Brain microvascular endothelial cell (primary cell): Measurements from ENCODE around the gene CCDC40.
"Not testable (repeated sequence)": the region's sequence is repeated elsewhere in the genome, so short reads cannot be mapped to it uniquely, and the experiment has no call there.

Source experiments
- DNase-seq: peaks from one replicate; pipeline ENCODE4 v3.0.0-alpha.2; 2020
- H3K27ac ChIP-seq: fragments of 250-450 bp; sonication (Bioruptor Pico); 2 replicates; pipeline ENCODE4 v1.5.1; 2020; ENCODE audit warnings: mild to moderate bottlenecking, moderate library complexity
- H3K27me3 ChIP-seq: fragments of 250-450 bp; sonication (Bioruptor Pico); replicated peaks from 2 replicates; pipeline ENCODE4 v1.5.1; 2020; ENCODE audit warnings: mild to moderate bottlenecking
- H3K36me3 ChIP-seq: fragments of 250-450 bp; sonication (Bioruptor Pico); replicated peaks from 2 replicates; pipeline ENCODE4 v1.5.1; 2020; ENCODE audit warnings: mild to moderate bottlenecking
- H3K4me3 ChIP-seq: 2 replicates; pipeline ENCODE4 v1.5.1; 2011; ENCODE audit warnings: low read depth, mild to moderate bottlenecking, control low read depth, low read length, moderate library complexity
- in situ Hi-C: cut with HindIII; loops from 2 replicates; pipeline ENCODE4 v1.10.0; 2017; ENCODE audit warnings: low sequenced_read_pairs, low pct_ligation_motif_present
- TF ChIP-seq, protein P1 (sequence below): IDR thresholded peaks from 2 replicates; pipeline ENCODE4 v1.5.1; 2011; ENCODE audit warnings: low read depth, mild to moderate bottlenecking, moderate library complexity, low read length, control low read depth, inconsistent platforms; ENCODE audit errors: missing control alignments

Gene CCDC40

GRCh38 chr17:80087346-80088265, 51.2 kb downstream of the CCDC40 start:
- no peak overlapping the region for H3K4me3 ChIP-seq
- TF ChIP-seq, protein P1, sequence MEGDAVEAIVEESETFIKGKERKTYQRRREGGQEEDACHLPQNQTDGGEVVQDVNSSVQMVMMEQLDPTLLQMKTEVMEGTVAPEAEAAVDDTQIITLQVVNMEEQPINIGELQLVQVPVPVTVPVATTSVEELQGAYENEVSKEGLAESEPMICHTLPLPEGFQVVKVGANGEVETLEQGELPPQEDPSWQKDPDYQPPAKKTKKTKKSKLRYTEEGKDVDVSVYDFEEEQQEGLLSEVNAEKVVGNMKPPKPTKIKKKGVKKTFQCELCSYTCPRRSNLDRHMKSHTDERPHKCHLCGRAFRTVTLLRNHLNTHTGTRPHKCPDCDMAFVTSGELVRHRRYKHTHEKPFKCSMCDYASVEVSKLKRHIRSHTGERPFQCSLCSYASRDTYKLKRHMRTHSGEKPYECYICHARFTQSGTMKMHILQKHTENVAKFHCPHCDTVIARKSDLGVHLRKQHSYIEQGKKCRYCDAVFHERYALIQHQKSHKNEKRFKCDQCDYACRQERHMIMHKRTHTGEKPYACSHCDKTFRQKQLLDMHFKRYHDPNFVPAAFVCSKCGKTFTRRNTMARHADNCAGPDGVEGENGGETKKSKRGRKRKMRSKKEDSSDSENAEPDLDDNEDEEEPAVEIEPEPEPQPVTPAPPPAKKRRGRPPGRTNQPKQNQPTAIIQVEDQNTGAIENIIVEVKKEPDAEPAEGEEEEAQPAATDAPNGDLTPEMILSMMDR = no peak
- H3K36me3 ChIP-seq = no peaks in the 10 kb centered on the region
- in situ Hi-C loops = no loop called here
- H3K27ac ChIP-seq = no peak overlapping the region
- no peaks in the 10 kb centered on the region for H3K27me3 ChIP-seq
- DNase-seq = no peak

- no peaks in the 10 kb centered on the region for H3K27me3 ChIP-seq
- in situ Hi-C loops = no loop called here
- no peak overlapping the region for H3K27ac ChIP-seq
Measured at GRCh38 chr17:80089762-80090161, 53.3 kb downstream of the CCDC40 start.

GRCh38 chr17:80090164-80090563, 53.7 kb downstream of the CCDC40 start:
- H3K36me3 ChIP-seq, H3K27ac ChIP-seq, in situ Hi-C loops, DNase-seq, H3K4me3 ChIP-seq, H3K27me3 ChIP-seq: not testable (repeated sequence)

More at GRCh38 chr17:80089762-80090161, 53.3 kb downstream of the CCDC40 start:
- Histone ChIP-seq H3K36me3 (no peaks in the 10 kb centered on the region), H3K4me3 (no peak overlapping the region)
- TF ChIP-seq, protein P1 = no peak
- no peak for DNase-seq

GRCh38 chr17:80091376-80091775, 54.9 kb downstream of the CCDC40 start:
- DNase-seq = no peak
- TF ChIP-seq, protein P1 = no peak
- H3K4me3 ChIP-seq = no peak overlapping the region

GRCh38 chr17:80092959-80093358, 56.5 kb downstream of the CCDC40 start:
- H3K27ac ChIP-seq = no peak overlapping the region
- H3K36me3 ChIP-seq = no peaks in the 10 kb centered on the region
- H3K4me3 ChIP-seq = no peak overlapping the region

More at GRCh38 chr17:80091376-80091775, 54.9 kb downstream of the CCDC40 start:
- in situ Hi-C loops = no loop called here
- Histone ChIP-seq H3K27ac (no peak overlapping the region), H3K27me3 (no peaks in the 10 kb centered on the region), H3K36me3 (no peaks in the 10 kb centered on the region)

More at GRCh38 chr17:80092959-80093358, 56.5 kb downstream of the CCDC40 start:
- no peaks in the 10 kb centered on the region for H3K27me3 ChIP-seq
- in situ Hi-C loops = no loop called here
- TF ChIP-seq, protein P1 = no peak
- no peak for DNase-seq
